Motor neuron (in vitro differentiated cells): ENCODE data around the gene PPP2R2C. TPM values are rescaled to one million over a fixed set of nuclear protein-coding genes. Genes with fewer than 3 reads are reported as not detected.

ENCODE experiments used
- ATAC-seq, 8 experiments: fragments of 200-7000 bp; cut with Tn5 transposase; replicated peaks in 6 of 8; 2 replicates each; pipeline ENCODE4 v1.8.0; 2021; ENCODE audit warnings: mild to moderate bottlenecking in 8 of 8, moderate library complexity in 8 of 8
- H3K27ac ChIP-seq, 2 donors: fragments of 250-450 bp; sonication (Bioruptor Pico); 2 replicates each; pipeline ENCODE4 v1.9.0; 2021; ENCODE audit warnings: antibody characterized with exemption in 2 of 2, mild to moderate bottlenecking in 2 of 2, moderate library complexity in 1 of 2
- H3K4me1 ChIP-seq, 2 donors: fragments of 250-450 bp; sonication (Bioruptor Pico); replicated peaks in 1 of 2; 2 replicates each; pipeline ENCODE4 v1.6.1; 2021; ENCODE audit warnings: antibody characterized with exemption in 2 of 2, mild to moderate bottlenecking in 2 of 2, moderate library complexity in 1 of 2
- H3K4me3 ChIP-seq, 5 donors: fragments of 250-450 bp; sonication (Bioruptor Pico); 2 replicates each; pipeline ENCODE4 v1.9.0; 2021; ENCODE audit warnings: antibody characterized with exemption in 5 of 5, mild to moderate bottlenecking in 5 of 5, moderate library complexity in 4 of 5
- WGBS, 10 experiments: fragments of 450-650 bp; shearing (Covaris generic); methylation state at CpG; one replicate each; pipeline ENCODE4 v1.0.0; 2022; 5-methylcytosine and 5-hydroxymethylcytosine counted together
- in situ Hi-C, 9 experiments: fragments of 400-800 bp; cut with MboI; loops; one replicate each; pipeline ENCODE4 v1.15.0; 2021; ENCODE audit warnings: low sequenced_read_pairs in 9 of 9, low pct_unique_long_range_greater_than_20kb in 2 of 9; ENCODE audit not compliant: unreplicated experiment in 9 of 9
- total RNA-seq, 8 experiments: library from RNA; unstranded; fragments of 300-600 nt; gene quantifications; 2 replicates each; pipeline versions ENCODE4 v1.2.3 to v1.2.4, GENCODE V29; 2022

PPP2R2C gene
- total RNA-seq, 8 experiments from 2014 or later = 0.24 to 32.4 (median 4.9) TPM

DNA sequence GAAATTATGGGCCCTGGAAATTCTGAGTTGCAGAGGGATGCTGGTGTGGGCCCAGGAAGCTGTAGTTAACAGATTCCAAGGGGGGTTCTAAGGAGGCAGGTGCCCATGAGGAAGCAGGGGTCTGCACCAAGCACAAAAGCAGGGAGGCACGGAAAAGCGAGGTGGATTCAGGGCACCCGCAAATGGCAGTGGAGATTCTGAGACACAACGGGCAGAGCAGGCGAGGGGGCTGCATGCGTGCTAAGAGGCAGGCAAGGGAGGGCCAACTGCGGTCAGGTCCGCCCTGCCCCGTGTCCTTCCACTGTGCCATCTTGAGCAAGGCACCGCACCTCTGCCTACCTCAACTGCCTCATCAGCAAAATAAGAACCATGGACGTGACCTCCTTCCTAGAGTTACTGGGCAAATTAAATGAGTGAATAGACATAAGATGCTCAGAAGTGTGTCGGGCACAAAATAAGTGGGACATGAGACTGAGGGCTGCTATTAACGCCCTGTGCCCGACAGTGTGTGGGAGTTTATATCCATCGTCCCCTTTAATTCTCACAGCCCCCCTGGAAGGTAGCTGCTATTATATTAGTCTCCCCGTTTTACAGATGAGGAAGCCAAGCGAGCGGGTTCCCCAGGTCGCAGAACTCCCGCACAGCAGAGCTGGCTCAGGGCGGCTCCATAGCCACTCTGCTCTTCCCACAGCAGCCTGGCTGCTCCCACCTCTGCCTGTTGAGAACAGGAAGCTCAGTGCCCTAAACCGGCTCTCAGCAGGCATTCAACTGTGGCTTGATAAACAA lies 67.6 kb downstream of the PPP2R2C start:
- in situ Hi-C loops = no loop called here
- Histone ChIP-seq H3K4me3 (no peak overlapping the region), H3K4me1 (peaks cover 20 to 33% of the 10 kb centered on the region in 2 donors), H3K27ac (peak overlapping the region; percentile 2 to 32)
- ATAC-seq = peak in 5 of 8 experiments; percentile 55 to 77 (median 75)
- 20 to 90% (median 66%) methylated on average over 1 to 8 of the region's 22 CpGs; no CpG with 5 or more reads in 2 of the 10 experiments for WGBS, 10 experiments

DNA sequence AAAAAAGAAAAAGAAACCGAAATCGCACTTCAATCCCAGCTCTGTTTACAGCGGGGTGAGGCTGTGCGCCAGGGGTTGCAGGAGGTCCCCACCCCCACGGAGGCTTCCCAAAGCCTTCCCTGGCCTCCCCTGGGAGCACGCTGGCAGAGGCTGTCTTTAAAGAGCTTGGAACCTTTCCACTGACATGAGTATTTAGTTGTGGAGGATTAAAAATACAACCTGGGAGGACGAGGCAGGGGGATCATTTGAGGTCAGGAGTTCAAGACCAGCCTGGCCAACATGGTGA lies 69.1 kb downstream of the PPP2R2C start:
- in situ Hi-C loops = no loop called here
- no peak overlapping the region for H3K27ac ChIP-seq
- peaks cover 24 to 40% of the 10 kb centered on the region in 2 donors for H3K4me1 ChIP-seq
- H3K4me3 ChIP-seq = no peak overlapping the region
- WGBS, 10 experiments = 0 to 90% (median 23%) methylated on average over 1 to 5 of the region's 7 CpGs; no CpG with 5 or more reads in 4 of the 10 experiments
- ATAC-seq = peak in 1 of 8 experiments; percentile 17

DNA sequence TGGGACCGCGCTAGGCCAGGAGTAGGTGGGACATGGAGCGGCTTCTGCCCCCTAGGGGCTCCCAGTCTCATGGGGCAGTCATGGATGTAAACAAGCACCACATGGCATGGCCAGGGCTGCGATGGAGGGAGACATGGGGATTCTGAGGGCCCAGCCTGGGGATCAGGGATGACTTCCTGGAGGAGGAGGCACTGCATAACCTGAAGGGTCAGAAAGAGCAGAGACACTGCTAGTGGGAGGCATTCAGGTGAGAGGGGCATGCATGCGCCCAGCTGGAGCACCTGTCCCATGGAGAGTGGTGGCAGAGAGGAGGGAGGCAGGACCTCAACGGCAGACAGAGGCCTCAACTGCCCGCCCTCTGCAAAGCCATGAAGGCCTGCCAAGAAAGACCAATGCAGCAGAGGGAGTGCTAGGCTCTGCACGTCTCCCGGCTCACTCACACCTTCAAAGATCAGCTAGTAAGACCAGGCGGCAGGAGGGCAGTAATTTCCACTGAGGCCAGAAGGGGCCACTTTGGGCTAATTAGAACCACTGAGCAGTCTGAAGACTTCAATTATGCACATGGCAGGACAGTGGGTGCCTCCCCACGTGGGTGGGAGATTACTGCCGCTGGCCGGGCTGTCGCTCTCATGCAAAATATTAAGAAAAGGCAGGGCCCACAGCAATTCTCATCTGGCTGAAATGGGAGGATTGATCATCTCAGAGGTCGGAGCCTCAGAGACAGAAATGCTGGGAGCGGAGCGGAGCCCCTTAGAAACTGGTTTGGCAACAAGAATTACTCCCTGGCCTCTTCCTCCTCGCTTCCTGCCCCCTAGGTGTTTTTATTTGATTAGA lies 69.6 kb downstream of the PPP2R2C start:
- H3K4me3 ChIP-seq = no peak overlapping the region
- no peak overlapping the region for H3K27ac ChIP-seq
- WGBS, 10 experiments = 0 to 74% (median 39%) methylated on average over 1 to 10 of the region's 18 CpGs; no CpG with 5 or more reads in 1 of the 10 experiments
- ATAC-seq = peak; percentile 17 to 86 (median 54)
- H3K4me1 ChIP-seq = peaks cover 24 to 41% of the 10 kb centered on the region in 2 donors
- in situ Hi-C loops = no loop called here

DNA sequence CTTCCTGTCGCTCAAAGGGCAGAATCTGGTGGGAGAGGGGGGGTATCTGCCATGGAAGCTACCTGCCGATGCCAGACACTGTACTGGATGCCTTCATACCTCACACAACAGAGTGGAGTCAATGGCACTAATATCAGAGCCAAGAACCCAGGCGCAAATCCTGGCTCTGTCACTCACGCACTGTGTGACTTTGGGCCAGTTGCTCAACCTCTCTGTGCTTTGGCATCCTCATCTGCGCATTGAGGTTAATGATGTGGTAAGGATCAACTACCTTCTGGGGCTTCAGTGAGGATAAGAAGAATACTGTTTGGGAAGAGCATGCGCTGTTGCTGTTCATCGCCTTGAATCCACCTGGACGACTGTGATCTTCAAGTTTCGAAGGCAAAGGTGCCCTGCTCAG lies 70.6 kb downstream of the PPP2R2C start:
- WGBS, 10 experiments = 24 to 100% (median 94%) methylated on average over 1 to 6 of the region's 9 CpGs; no CpG with 5 or more reads in 5 of the 10 experiments
- Histone ChIP-seq H3K27ac (no peak overlapping the region), H3K4me3 (no peak overlapping the region), H3K4me1 (peaks cover 24 to 41% of the 10 kb centered on the region in 2 donors)
- no peak for ATAC-seq
- in situ Hi-C loops = no loop called here

DNA sequence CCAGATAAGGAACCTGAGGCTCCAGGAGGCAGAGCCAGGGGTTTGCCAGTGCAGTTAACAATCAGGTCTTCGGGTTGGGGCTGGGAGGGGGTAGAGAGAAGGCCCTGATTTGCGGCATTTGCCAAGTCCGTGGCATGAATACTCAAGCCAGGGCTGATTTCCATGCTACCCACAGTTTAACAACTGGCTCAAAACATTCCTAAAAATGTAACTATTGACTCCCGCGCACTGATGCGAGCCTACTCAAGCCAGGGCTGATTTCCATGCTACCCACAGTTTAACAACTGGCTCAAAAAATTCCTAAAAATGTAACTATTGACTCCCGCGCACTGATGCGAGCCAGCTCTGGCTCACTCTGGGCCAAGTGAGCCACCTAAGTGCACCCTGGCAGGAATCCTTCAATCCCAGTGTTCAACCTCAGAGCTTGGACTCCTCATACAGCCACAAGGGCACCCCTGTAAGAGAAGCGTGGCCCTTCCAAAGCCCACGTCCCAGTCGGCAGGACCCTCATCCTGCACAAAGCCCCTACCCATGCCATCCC lies 75.6 kb downstream of the PPP2R2C start:
- 53 to 100% (median 81%) methylated on average over 1 to 7 of the region's 12 CpGs; no CpG with 5 or more reads in 4 of the 10 experiments for WGBS, 10 experiments
- Histone ChIP-seq H3K4me1 (peaks cover 9 to 15% of the 10 kb centered on the region in 2 donors), H3K4me3 (no peak overlapping the region), H3K27ac (no peak overlapping the region)
- in situ Hi-C loops = no loop called here
- ATAC-seq = no peak

DNA sequence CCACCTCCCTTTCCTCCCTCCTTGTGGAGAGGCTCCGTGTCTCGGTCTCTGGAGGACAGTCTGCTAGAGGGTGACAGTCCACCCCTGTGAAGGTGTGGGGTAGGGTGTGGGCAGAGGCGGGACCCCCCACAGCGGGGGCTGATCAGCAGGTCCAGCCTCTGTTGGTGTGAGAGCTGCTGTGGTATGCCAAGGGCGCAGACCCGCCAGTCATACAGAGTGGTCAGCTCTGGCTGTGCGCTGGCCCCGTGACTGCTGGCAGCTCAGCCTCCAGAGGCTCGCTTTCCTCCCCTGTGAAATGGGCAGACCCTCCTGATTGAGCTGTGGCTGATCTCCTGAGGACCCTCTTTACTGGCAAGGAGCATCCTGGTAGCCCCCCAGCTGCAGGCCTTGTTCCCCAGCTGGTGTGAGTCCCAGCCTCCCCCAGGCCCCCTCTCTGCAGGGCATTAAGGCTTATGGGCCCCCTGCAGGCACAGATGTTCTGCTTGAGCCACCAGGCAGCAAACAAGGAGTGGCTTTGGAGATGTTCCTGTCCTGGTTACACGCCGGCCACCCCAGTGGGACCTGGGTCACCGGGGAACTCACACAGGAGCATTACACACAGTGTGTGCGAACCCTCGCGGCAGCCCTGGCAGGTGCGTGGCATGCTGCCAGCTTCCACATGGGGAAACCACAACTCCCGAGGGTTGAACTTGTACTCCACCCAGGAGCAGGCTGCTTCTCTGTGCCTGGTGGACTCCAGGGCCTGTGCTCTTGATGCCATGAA lies 76.8 kb downstream of the PPP2R2C start:
- in situ Hi-C loops = no loop called here
- no peak overlapping the region for H3K4me3 ChIP-seq
- WGBS, 10 experiments = 50 to 75% methylated on average over 2 to 4 of the region's 17 CpGs; no CpG with 5 or more reads in 8 of the 10 experiments
- ATAC-seq = no peak
- H3K4me1 ChIP-seq = peaks cover 20 to 25% of the 10 kb centered on the region in 2 donors
- H3K27ac ChIP-seq = no peak overlapping the region

DNA sequence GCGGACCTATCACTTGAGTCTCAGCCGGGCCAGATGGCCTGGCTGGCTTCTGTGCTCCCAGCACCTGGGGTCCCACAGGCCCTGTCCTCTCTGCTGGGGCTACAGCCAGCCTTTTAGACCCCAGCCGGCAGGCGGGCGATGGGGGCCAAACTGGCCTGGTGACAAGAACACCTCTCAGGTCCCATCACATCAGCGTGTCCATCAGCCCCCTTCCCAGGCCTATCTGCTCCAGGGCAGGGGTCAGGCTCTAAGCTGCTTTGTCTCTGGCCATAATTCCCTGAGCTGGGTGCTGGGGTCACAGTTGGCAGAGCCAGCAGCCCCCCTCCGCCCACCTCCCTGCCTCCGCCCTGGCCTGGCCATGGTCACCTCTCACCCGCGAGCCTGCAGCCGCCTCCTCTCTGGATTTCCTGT lies 77.7 kb downstream of the PPP2R2C start:
- no peak overlapping the region for H3K27ac ChIP-seq
- peaks cover 30 to 35% of the 10 kb centered on the region in 2 donors for H3K4me1 ChIP-seq
- H3K4me3 ChIP-seq = no peak overlapping the region
- no peak for ATAC-seq
- 81 to 90% methylated on average over 2 to 5 of the region's 11 CpGs; no CpG with 5 or more reads in 8 of the 10 experiments for WGBS, 10 experiments
- in situ Hi-C loops = no loop called here

DNA sequence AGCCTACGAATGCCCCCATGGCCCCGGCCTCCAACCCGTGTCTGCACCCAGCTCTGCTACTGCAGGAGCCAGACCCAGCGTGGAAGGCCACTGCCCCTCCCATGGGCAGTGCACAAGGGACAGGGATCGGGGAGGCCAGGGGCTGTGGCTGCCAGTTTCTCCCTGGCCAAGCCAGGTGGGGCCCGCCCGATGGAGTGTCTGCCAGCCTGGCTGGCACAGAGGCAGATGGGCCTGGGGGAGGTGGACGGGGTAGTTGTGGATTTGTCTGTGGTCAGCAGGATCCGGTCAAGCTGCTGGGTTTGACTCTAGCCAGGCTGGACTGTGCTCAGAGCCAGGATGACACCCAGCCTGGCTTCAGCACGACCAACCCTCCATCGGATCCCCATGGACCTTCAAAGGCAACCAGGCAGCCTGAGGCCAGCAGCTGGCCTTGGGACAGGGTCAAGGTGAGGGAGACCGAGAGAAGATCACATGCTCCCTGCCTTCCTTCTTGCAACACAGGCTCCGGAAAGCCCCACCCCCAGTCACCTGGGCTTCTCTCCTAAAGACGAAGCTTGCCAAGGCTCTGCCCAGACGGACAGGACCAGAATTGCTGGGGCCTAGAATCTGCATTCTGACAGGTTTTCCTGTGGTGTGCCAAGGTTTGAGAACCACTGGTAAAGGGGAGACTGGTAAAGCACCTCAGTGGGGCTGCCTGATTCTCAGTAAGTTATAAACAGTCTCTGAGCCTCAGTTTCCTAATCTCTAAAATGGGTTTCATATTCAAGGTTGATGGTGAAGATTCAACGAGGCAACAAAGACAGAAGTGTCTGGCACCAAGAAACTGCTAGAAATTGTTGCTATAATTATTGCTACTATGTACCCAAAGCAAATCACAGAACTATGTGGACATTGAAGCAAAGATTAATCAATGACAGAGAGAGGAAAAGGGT lies 78.6 kb downstream of the PPP2R2C start:
- peaks cover 34 to 41% of the 10 kb centered on the region in 2 donors for H3K4me1 ChIP-seq
- no peak overlapping the region for H3K4me3 ChIP-seq
- no peak for ATAC-seq
- in situ Hi-C loops = no loop called here
- 13 to 100% (median 59%) methylated on average over 1 to 7 of the region's 16 CpGs; no CpG with 5 or more reads in 2 of the 10 experiments for WGBS, 10 experiments
- H3K27ac ChIP-seq = no peak overlapping the region

DNA sequence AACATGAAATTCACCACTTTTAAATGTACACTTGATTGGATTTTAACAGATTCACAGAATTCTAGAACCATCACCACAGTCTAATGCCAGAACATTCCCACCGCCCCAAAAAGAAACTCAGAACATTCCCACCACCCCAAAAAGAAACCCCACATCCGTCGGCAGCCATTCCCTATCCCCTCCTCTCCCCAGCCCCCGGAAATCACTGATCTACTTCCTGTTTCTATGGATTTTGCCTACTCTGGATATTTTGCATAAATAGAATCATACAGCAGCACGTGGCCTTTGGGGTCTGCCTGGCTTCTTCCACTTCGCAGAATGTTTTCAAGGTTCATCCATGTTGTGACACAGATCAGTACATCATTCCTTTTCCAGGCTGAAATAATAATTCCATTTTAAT lies 79.3 kb downstream of the PPP2R2C start:
- Histone ChIP-seq H3K27ac (no peak overlapping the region), H3K4me3 (no peak overlapping the region), H3K4me1 (peaks cover 34 to 38% of the 10 kb centered on the region in 2 donors)
- no peak for ATAC-seq
- in situ Hi-C loops = no loop called here
- WGBS, 10 experiments = 42 to 100% (median 68%) methylated on average over 1 to 6 of the region's 6 CpGs; no CpG with 5 or more reads in 4 of the 10 experiments

DNA sequence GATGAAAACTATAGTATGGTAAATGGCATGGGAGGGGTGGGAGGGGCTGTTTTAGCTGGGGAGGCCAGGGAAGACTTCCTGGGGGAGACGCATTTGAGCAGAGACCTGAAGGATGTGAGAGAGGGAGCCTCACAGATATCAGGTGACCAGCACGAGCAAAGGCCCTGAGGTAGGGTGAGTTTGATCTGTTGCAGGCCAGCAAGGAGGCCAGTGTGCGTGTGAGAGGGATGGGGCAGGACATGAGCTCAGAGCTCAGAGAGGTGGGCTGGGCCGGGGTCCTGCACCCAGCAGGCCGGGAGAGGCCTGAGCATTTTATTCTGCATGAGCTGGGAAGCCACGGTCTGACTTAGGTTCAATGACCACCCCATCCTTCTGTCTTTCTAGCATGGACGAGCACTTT lies 80.0 kb downstream of the PPP2R2C start:
- 73 to 100% (median 80%) methylated on average over 1 to 4 of the region's 7 CpGs; no CpG with 5 or more reads in 4 of the 10 experiments for WGBS, 10 experiments
- peaks cover 34 to 38% of the 10 kb centered on the region in 2 donors for H3K4me1 ChIP-seq
- H3K4me3 ChIP-seq = no peak overlapping the region
- in situ Hi-C loops = no loop called here
- no peak for ATAC-seq
- no peak overlapping the region for H3K27ac ChIP-seq

DNA sequence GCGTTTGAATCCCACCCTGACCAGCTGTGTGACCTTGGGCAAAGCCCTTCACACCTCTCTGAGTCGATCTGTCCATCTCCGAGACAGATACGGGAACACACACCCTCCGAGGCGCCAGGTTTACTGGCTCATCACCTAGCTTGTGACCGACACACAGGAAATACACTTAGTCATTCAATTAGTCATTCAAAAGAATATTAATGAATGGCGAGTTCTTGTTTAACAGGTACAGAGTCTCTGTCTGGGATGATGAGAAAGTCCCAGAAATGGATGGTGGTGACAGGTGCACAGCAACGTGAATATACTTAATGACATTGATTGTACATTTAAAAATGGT lies 80.6 kb downstream of the PPP2R2C start:
- no peak overlapping the region for H3K4me3 ChIP-seq
- H3K4me1 ChIP-seq = peaks cover 34 to 38% of the 10 kb centered on the region in 2 donors
- WGBS, 10 experiments = 33 to 96% (median 80%) methylated on average over 1 to 6 of the region's 9 CpGs; no CpG with 5 or more reads in 3 of the 10 experiments
- in situ Hi-C loops = no loop called here
- no peak for ATAC-seq
- no peak overlapping the region for H3K27ac ChIP-seq
